Eye (tissue), 1 donor: Measurements from ENCODE around the gene ADGRL3.
"Not testable (repeated sequence)": the region's sequence is repeated elsewhere in the genome, so short reads cannot be mapped to it uniquely, and the experiment has no call there.

Experiments used
- DNase-seq: peaks from one replicate; pipeline ENCODE4 v3.0.0-alpha.2; 2015

ADGRL3 gene

DNA sequence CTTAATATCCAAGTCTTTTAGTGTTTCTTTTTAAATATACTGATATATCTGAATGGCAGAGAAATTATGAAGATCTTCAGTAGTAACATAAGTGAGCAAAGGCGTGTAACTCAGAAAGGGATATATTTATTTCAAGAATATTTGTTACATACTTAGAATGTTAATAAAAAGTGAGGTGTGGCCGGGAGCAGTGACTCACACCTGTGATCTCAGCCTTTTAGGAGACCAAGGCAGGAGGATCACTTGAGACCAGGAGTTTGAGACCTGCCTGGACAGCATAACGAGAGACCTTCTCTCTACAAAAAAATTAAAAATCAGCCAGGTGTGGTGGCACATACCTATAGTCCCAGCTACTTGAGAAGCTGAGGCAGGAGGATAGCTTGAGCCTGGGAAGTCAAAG lies 651.0 kb downstream of the ADGRL3 start:
- no peak for DNase-seq

GRCh38 chr4:61852105-61852504 lies 652.0 kb downstream of the ADGRL3 start:
- DNase-seq = not testable (repeated sequence)

GRCh38 chr4:61853041-61853440 lies 652.9 kb downstream of the ADGRL3 start:
- no peak for DNase-seq

DNA sequence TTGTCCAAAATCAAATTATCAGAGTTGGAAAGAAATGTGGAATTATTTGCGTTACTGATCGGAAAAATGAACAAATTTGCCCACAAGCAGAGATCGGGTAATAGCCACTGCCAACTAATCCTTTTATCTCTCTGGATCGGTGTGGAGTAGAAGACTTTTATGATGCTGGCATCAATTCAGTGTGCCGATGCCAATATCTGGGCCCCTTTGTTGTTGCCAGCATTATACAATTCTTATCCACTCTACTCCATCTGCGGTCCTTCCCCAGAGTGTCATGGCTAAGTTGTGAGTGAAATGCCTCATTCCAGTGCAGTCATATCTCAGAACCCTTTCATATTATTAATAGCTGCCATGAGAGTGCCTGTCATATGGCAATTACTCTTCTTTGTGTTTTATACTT lies 660.2 kb downstream of the ADGRL3 start:
- no peak for DNase-seq

- peak; percentile 14 for DNase-seq
These were observed 664.2 kb downstream of the ADGRL3 start for GRCh38 chr4:61864286-61864685.

DNA sequence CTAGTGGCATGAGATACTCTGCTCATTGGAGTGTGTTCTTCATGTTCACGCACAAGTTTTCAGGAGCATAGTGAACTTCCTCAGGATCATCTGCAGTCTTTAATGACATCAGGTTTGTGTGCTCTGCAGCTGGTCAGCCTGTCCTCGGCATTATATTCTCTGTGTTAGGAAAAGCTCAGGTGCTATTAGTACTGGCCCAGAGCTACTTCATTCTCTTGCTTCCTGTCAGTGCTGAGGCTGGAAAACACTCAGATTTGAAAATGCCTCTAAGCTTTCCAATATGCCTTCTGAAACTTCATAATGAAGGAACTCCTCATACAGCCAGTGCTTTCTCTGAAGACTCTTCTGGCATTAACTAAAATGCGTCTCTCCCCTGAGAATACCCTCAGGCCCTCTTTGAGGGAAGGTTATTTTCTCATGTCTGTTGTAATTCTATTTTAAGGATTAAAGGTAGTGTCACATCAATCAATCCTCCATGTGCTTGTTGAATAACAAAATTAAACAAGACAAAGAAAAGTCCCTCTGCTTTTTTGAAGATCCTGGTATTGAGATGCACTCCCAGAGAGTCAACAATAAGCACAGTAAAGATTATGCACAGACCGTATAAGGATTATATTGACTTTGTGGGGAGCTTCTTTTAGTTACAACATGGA lies 666.4 kb downstream of the ADGRL3 start:
- DNase-seq = peak; percentile 20

- no peak for DNase-seq
These were observed 672.9 kb downstream of the ADGRL3 start for GRCh38 chr4:61872983-61873382.

DNA sequence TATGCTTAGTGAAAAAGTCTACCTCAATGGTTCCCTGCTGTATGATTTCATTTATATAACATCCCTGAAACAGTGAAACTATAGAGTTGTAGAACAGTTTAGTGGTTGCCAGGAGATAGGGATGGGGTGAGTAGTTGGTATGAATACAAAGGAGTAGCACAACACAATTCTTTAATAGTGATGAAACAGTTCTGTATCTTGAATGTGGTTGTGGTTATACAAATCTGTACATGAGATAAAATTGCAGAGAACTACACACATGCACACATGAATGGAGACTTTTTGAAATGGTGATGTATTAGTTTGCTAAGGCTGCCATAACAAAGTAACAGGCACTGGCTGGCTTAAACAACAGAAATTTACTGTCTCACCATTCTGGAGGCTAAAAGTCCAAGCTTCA lies 677.1 kb downstream of the ADGRL3 start:
- DNase-seq = no peak

DNA sequence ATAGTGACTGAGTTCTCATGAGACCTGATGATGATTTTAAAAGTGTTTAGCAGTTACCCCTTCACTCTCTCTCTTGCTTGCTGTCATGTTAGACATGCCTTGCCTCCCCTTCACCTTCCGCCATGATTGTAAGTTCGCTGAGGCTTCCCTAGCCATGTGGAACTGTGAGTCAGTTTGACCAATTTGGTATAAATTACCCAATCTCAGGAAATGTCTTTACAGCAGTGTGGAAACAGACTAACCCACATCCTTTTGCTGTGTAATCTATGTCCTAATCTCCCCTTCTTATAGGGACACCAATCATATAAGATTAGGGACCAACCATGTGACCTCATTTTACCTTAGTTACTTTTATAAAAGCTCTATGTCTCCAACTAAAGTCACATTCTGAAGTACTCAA lies 677.8 kb downstream of the ADGRL3 start:
- no peak for DNase-seq

GRCh38 chr4:61882381-61882780 lies 682.3 kb downstream of the ADGRL3 start:
- no peak for DNase-seq

- DNase-seq = no peak
These were observed 686.0 kb downstream of the ADGRL3 start for GRCh38 chr4:61886131-61886530.

GRCh38 chr4:61889117-61889516 lies 689.0 kb downstream of the ADGRL3 start:
- DNase-seq = no peak

GRCh38 chr4:61890321-61890720 lies 690.2 kb downstream of the ADGRL3 start:
- no peak for DNase-seq

- DNase-seq = no peak
These were observed 691.8 kb downstream of the ADGRL3 start for GRCh38 chr4:61891953-61892352.

GRCh38 chr4:61896634-61897033 lies 696.5 kb downstream of the ADGRL3 start:
- no peak for DNase-seq

- DNase-seq = no peak
These were observed 708.9 kb downstream of the ADGRL3 start for GRCh38 chr4:61909031-61909430.

- no peak for DNase-seq
These were observed 711.2 kb downstream of the ADGRL3 start for GRCh38 chr4:61911313-61911756.

DNA sequence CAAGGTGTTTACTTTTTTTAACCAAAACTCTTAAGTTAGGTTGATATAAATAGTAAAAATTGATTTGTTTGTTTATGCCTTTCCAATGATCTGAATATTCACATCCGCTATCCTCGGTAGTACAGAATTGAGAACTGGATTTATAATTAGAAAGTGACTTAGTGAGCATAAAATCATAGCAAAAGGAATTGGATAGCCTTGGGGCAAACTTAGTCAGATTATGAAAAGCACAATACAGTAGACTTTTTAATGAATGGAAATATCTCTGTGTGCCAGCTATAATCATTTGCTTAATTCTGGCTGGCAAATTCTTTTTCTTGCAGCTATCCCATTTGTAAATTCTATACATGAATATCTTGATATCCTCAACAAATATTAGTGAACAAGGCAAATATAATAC lies 713.5 kb downstream of the ADGRL3 start:
- DNase-seq = no peak

- no peak for DNase-seq
These were observed 715.4 kb downstream of the ADGRL3 start for GRCh38 chr4:61915501-61915900.

GRCh38 chr4:61918507-61918906 lies 718.4 kb downstream of the ADGRL3 start:
- DNase-seq = no peak

DNA sequence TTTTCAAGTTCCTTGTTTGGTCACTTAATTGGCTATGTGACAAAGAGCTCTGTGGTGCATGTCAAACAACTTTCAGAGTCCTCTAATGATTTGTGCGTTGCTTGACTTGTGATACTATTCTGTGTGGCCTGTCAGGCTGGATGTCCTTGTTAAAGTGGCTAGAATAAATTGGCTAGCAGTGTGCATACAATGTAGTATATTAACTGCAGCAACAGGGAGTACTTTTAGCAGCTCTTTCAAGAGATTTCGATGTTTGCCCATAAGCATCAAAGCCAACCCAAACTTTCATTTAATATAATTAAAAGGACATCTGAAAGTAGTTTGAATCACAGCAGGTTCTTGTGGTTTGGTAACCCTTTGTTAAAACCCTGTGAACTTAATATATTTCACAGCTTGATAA lies 718.9 kb downstream of the ADGRL3 start:
- peak; percentile 83 for DNase-seq

DNA sequence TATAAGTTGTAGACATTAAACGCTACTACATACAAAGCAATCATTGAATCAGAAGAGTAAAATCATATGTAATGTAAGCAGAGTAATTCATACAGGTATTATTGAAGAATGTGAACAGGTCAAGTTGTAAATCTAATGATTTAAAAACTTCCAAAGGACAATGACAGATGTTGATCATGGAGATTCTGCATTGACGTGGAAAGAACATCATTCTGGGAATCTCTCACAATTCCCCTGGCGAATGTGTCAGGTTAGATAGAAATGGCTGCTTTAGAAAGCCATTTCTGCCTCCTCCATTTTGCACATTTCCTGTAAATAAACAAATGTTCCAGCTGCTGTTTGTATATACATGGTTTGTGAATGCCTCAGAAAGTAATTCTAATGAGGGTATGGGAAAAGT lies 719.4 kb downstream of the ADGRL3 start:
- peak; percentile 59 for DNase-seq

GRCh38 chr4:61921920-61922319 lies 721.8 kb downstream of the ADGRL3 start:
- no peak for DNase-seq

DNA sequence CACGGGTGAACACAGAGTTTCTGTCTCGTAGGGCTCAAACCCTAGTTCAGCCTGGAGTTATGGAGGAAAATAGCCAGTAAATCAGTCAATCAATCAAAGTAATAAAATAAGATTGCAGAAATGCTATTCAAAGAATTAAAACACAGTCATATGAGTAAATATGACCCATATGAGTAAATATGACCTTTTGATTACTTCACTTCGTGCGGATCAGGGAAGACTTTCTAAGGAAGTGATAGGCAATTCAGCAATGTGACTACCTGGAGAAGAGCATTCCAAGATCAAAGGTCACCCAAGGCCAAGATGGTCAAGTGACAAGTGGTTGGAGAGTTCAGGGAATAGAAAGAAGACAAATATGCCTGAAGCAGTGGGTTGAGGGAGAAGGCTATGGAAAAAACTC lies 722.6 kb downstream of the ADGRL3 start:
- no peak for DNase-seq

DNA sequence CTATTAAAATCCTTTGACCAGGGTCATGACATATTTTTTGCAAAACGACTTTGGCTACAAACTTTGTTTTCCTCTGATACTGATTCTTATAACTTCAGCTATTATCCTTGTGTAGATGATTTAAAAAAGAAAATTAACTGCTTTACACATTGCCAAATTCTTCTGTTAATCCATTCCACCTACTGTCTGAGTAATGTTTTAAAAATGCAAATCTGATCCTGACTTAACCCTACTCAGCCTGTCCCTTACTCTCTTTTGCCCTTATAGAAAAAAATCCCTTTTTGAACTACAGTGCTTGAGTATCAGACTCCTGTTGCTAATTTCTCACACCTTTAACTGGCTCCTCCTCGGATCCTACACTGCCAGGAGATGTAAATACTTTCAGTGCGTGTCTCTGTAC lies 723.1 kb downstream of the ADGRL3 start:
- no peak for DNase-seq
